HCT116 (cell line): Measurements from ENCODE around the gene CYP1A2. TPM values are rescaled to one million over a fixed set of nuclear protein-coding genes. Genes with fewer than 3 reads are reported as not detected.
A peak's percentile ranks its signal among the peaks of the same experiment; 100 is the strongest.

Experiments
- ATAC-seq: fragments of 200-7000 bp; cut with Tn5 transposase; 2 replicates; pipeline ENCODE4 v1.9.1; 2020; ENCODE audit warnings: mild to moderate bottlenecking, moderate library complexity
- BruUV-seq: library from RNA; stranded (reverse); fragments of 400-500 nt; replicated peaks from 2 replicates; lab custom pipeline; 2021; lab: Mats Ljungman, UMichigan
- CTCF ChIA-PET: fragments of 300-600 bp; sonication (Branson Sonifier 250); formaldehyde crosslinking; loops from one replicate; lab custom pipeline; 2021; ENCODE audit warnings: antibody characterized with exemption; lab: Charles Lee
- POLR2A ChIA-PET: fragments of 300-600, 350-600 bp; sonication (Branson Sonifier 250); formaldehyde crosslinking; loops from one replicate; lab custom pipeline; 2021; ENCODE audit warnings: antibody characterized with exemption; lab: Charles Lee
- RAD21 ChIA-PET, 2 experiments: fragments of 300-600 bp; sonication (Branson Sonifier 250); formaldehyde crosslinking; loops; one replicate each; lab custom pipeline; 2023; ENCODE audit warnings: low total read pairs in 2 of 2; ENCODE audit not compliant: uncharacterized antibody in 2 of 2, unreplicated experiment in 2 of 2, low non-redundant PET in 1 of 2; lab: Charles Lee
- DNase-seq: peaks from one replicate; pipeline ENCODE4 v3.0.0-alpha.2; 2010; ENCODE audit warnings: low read depth, low spot score
- H2AFZ ChIP-seq: fragments of 200-600 bp; shearing (Covaris generic), sonication (generic); 2 replicates; pipeline ENCODE4 v1.6.1; 2017; ENCODE audit warnings: low read depth, mixed run types, mixed read lengths, antibody characterized with exemption, low read length; ENCODE audit not compliant: poor library complexity, severe bottlenecking
- H3K27ac ChIP-seq: 2 replicates; pipeline ENCODE4 v1.5.1; 2012; ENCODE audit warnings: low read depth, low read length
- H3K27me3 ChIP-seq: fragments of 200-600 bp; sonication (generic); 2 replicates; pipeline ENCODE4 v1.6.1; 2016; ENCODE audit warnings: mixed run types, low read length, mixed read lengths; ENCODE audit not compliant: insufficient read depth
- H3K36me3 ChIP-seq, 2 experiments: fragments of 200-500 bp in 1 of 2; fragments of 200-600 bp in 1 of 2; sonication (Bioruptor generic) in 1 of 2; sonication (generic) in 1 of 2; 2 replicates each; pipeline versions ENCODE4 v1.5.1 to v1.6.1; 2014 to 2016; ENCODE audit warnings: low read length in 2 of 2, inconsistent platforms in 1 of 2, mixed read lengths in 1 of 2, mixed run types in 1 of 2; ENCODE audit not compliant: insufficient read depth in 2 of 2, control insufficient read depth in 1 of 2
- H3K4me1 ChIP-seq, 2 experiments: fragments of 200-600 bp in 1 of 2; sonication (generic) in 1 of 2; 2 replicates each; pipeline versions ENCODE4 v1.5.1 to v1.6.1; 2012 to 2017; ENCODE audit warnings: low read length in 2 of 2, inconsistent platforms in 1 of 2, mild to moderate bottlenecking in 1 of 2, mixed read lengths in 1 of 2, mixed run types in 1 of 2, moderate library complexity in 1 of 2; ENCODE audit not compliant: insufficient read depth in 2 of 2, control insufficient read depth in 1 of 2
- H3K4me2 ChIP-seq: fragments of 200-600 bp; sonication (generic); 2 replicates; pipeline ENCODE4 v1.6.1; 2017; ENCODE audit warnings: mixed run types, low read length, mixed read lengths
- H3K4me3 ChIP-seq, 2 experiments: fragments of 200-600 bp in 1 of 2; sonication (generic) in 1 of 2; replicated peaks in 1 of 2; 2 replicates each; pipeline ENCODE4 v1.5.1; 2011 to 2016; ENCODE audit warnings: low read length in 2 of 2, control low read depth in 1 of 2, low read depth in 1 of 2, mild to moderate bottlenecking in 1 of 2, mixed read lengths in 1 of 2, mixed run types in 1 of 2
- H3K79me2 ChIP-seq: fragments of 200-600 bp; sonication (generic); 2 replicates; pipeline ENCODE4 v1.6.1; 2017; ENCODE audit warnings: mild to moderate bottlenecking, mixed run types, low read length, moderate library complexity, mixed read lengths; ENCODE audit not compliant: insufficient read depth
- H3K9ac ChIP-seq: fragments of 200-600 bp; sonication (generic); 2 replicates; pipeline ENCODE4 v1.6.1; 2016; ENCODE audit warnings: low read length, mixed read lengths
- H3K9me2 ChIP-seq: fragments of 200-600 bp; sonication (generic), shearing (Covaris generic); 2 replicates; pipeline ENCODE4 v1.6.1; 2017; ENCODE audit warnings: mixed run types, mild to moderate bottlenecking, moderate library complexity; ENCODE audit not compliant: insufficient read depth
- H3K9me3 ChIP-seq, 2 experiments: fragments of 200-500 bp in 1 of 2; fragments of 200-600 bp in 1 of 2; sonication (Bioruptor generic) in 1 of 2; sonication (generic) in 1 of 2; 2 replicates each; pipeline ENCODE4 v1.6.1; 2014 to 2017; ENCODE audit warnings: low read length in 2 of 2, mixed read lengths in 2 of 2, inconsistent platforms in 1 of 2, low read depth in 1 of 2, mild to moderate bottlenecking in 1 of 2, mixed run types in 1 of 2, moderate library complexity in 1 of 2; ENCODE audit not compliant: control insufficient read depth in 1 of 2, insufficient read depth in 1 of 2
- H4K20me1 ChIP-seq: fragments of 200-600 bp; sonication (generic), shearing (Covaris generic); 2 replicates; pipeline ENCODE4 v1.6.1; 2017; ENCODE audit warnings: mixed run types, mild to moderate bottlenecking, moderate library complexity; ENCODE audit not compliant: insufficient read depth
- CBX3 ChIP-seq: IDR thresholded peaks from 2 replicates; pipeline ENCODE4 v1.6.1; 2012; ENCODE audit warnings: low read depth
- CEBPB ChIP-seq: IDR thresholded peaks from 2 replicates; pipeline ENCODE4 v1.6.1; 2012; ENCODE audit warnings: low read depth
- CTCF ChIP-seq, 3 experiments: fragments of 200-600 bp in 1 of 3; sonication (generic) in 1 of 3; IDR thresholded peaks in 2 of 3; conservative IDR thresholded peaks in 1 of 3; 2 replicates each; pipeline ENCODE4 v1.5.1; 2012 to 2017; ENCODE audit warnings: low read depth in 2 of 3, low read length in 2 of 3, antibody characterized with exemption in 1 of 3, borderline replicate concordance in 1 of 3, control low read depth in 1 of 3, mild to moderate bottlenecking in 1 of 3, mixed read lengths in 1 of 3, mixed run types in 1 of 3, moderate library complexity in 1 of 3; ENCODE audit not compliant: insufficient read depth in 1 of 3
- MAX ChIP-seq: IDR thresholded peaks from 2 replicates; pipeline ENCODE4 v1.6.1; 2012
- RAD21 ChIP-seq: IDR thresholded peaks from 2 replicates; pipeline ENCODE4 v1.6.1; 2012; ENCODE audit warnings: low read depth, mild to moderate bottlenecking
- REST ChIP-seq: IDR thresholded peaks from 2 replicates; pipeline ENCODE4 v1.6.1; 2012; ENCODE audit warnings: low read depth
- TCF7L2 ChIP-seq: IDR thresholded peaks from 2 replicates; pipeline ENCODE4 v1.7.0; 2011; ENCODE audit warnings: borderline replicate concordance, inconsistent platforms; ENCODE audit not compliant: insufficient read depth, insufficient read length; ENCODE audit errors: extremely low read depth
- intact Hi-C: fragments of 100-400 bp; cut with micrococcal nuclease; formaldehyde crosslinking; loops from 2 replicates; pipeline ENCODE4 v1.10.0; 2022
- total RNA-seq: library from RNA; stranded (reverse); gene quantifications from one replicate; pipeline ENCODE4 v1.2.1, GENCODE V29; 2021; ENCODE audit not compliant: unreplicated experiment

The CYP1A2 gene
- total RNA-seq, 1 experiment from 2014 or later: not detected

GRCh38 chr15:74768099-74768770 lies 19.6 kb downstream of the CYP1A2 start:
- peak; percentile 20 for ATAC-seq
- Histone ChIP-seq H3K4me2 (peak overlapping the region; percentile 79), H2AFZ (peak overlapping the region; percentile 96), H3K79me2 (no peaks in the 10 kb centered on the region)
- POLR2A ChIA-PET: interaction anchor here (0.8 to 2.5 kb wide), 3 partner anchors 8 to 151 kb away, joined by 3 to 14 read pairs (median 6); no protein-coding TSS in a partner anchor
- TF ChIP-seq REST: no peak
- no peak for TF ChIP-seq CTCF (IDR thresholded peaks at IDR 0.05 in 2 of 3, conservative IDR thresholded peaks at IDR 0.05 in 1 of 3; ENCODE audit: borderline replicate concordance in 1 of 3, insufficient read depth in 1 of 3, low read depth in 2 of 3, low read length in 2 of 3)
- no peak for TF ChIP-seq CEBPB
- no peak for TF ChIP-seq CBX3
- no peak for TF ChIP-seq RAD21
- no peak for TF ChIP-seq TCF7L2
- no peak for TF ChIP-seq MAX
- TF ChIP-seq, all 23 proteins: peak for 0
- Histone ChIP-seq H3K4me1 (peaks cover 2 to 16% of the 10 kb centered on the region in 2 experiments; a peak in 3 of 4 replicates), H3K4me3 (peak overlapping the region; percentile 22 to 36; a peak in 2 of 4 replicates), H3K27me3 (no peaks in the 10 kb centered on the region), H3K9me3 (no peaks in the 10 kb centered on the region), H3K9me2 (no peaks in the 10 kb centered on the region), H3K27ac (no peak overlapping the region), H3K9ac (no peak overlapping the region), H4K20me1 (no peaks in the 10 kb centered on the region), H3K36me3 (no peaks in the 10 kb centered on the region)
- intact Hi-C loops: loop anchor here (2.0 kb wide), 1 partner anchor 393 kb away; no protein-coding TSS in a partner anchor
- DNase-seq: no peak
- ChIA-PET CTCF (interaction anchor here (0.8 to 6.1 kb wide), 24 partner anchors 9 to 457 kb away, joined by 3 to 258 read pairs (median 5); partner anchors contain the start of gene CYP1A1), RAD21 (interaction anchor here (0.6 to 1.9 kb wide), 9 partner anchors 44 to 255 kb away, joined by 3 to 13 read pairs (median 4); no protein-coding TSS in a partner anchor)
- BruUV-seq: no TSS peak
